ENCODE data around the gene PEPD.

The PEPD gene

GRCh38 chr19:33503030-33503429 is 18.6 kb downstream of the PEPD start:
- WGBS, 2 donors (ENCODE audit: extremely low coverage in 2 of 2, insufficient read length in 2 of 2, insufficient replicate concordance in 1 of 2): no CpG with 5 or more reads among the region's 6 CpGs
- Histone ChIP-seq H3K4me3 (ENCODE audit: low read length in 2 of 2) (no peak overlapping the region), H2AK5ac (ENCODE audit: low read depth, low read length) (no peak overlapping the region), H2BK5ac (ENCODE audit: low read length) (no peak overlapping the region), H3K27me3 (ENCODE audit: control insufficient read depth in 3 of 3, insufficient read depth in 3 of 3, low read depth in 1 of 3, low read length in 3 of 3) (no peaks in the 10 kb centered on the region), H2BK15ac (ENCODE audit: low read length) (peak overlapping the region; percentile 71), H3K9ac (ENCODE audit: low read depth, low read length, poor library complexity) (no peak overlapping the region), H4K91ac (ENCODE audit: low read depth, low read length, poor library complexity) (no peak overlapping the region), H2BK120ac (ENCODE audit: low read depth, low read length) (no peak overlapping the region), H3K27ac (replicated peaks; ENCODE audit: low read length) (peak overlapping the region; percentile 40), H3K36me3 (replicated peaks in 1 of 2; ENCODE audit: control insufficient read depth in 2 of 2, insufficient read depth in 2 of 2, low read length in 2 of 2) (peaks cover 0 to 7% of the 10 kb centered on the region in 2 donors), H3K14ac (ENCODE audit: low read length) (no peak overlapping the region), H4K8ac (ENCODE audit: low read depth, low read length) (no peak overlapping the region), H3K79me1 (ENCODE audit: low read depth, low read length) (peaks cover 6% of the 10 kb centered on the region), H3K9me3 (replicated peaks in 1 of 2; ENCODE audit: control insufficient read depth in 2 of 2, insufficient read depth in 1 of 2, low read depth in 1 of 2, low read length in 2 of 2) (no peaks in the 10 kb centered on the region), H3K4me2 (ENCODE audit: insufficient read depth, low read length, poor library complexity, severe bottlenecking) (no peak overlapping the region), H3K18ac (ENCODE audit: low read length) (peak overlapping the region; percentile 82), H3K4ac (ENCODE audit: low read length) (no peak overlapping the region), H3K23ac (ENCODE audit: low read depth, low read length, poor library complexity) (no peak overlapping the region), H2AFZ (ENCODE audit: low read length) (peak overlapping the region; percentile 67), H2BK12ac (ENCODE audit: low read length) (peak overlapping the region; percentile 77), H3K4me1 (ENCODE audit: control insufficient read depth in 2 of 2, insufficient read depth in 1 of 2, low read depth in 1 of 2, low read length in 2 of 2) (peaks cover 17 to 23% of the 10 kb centered on the region in 2 donors)
- no peak for DNase-seq (ENCODE audit: low spot score)

GRCh38 chr19:33502521-33502920 is 19.1 kb downstream of the PEPD start:
- H3K18ac ChIP-seq (ENCODE audit: low read length): no peak overlapping the region
- H3K9ac ChIP-seq (ENCODE audit: low read depth, low read length, poor library complexity): no peak overlapping the region
- H3K36me3 ChIP-seq (replicated peaks in 1 of 2; ENCODE audit: control insufficient read depth in 2 of 2, insufficient read depth in 2 of 2, low read length in 2 of 2): peaks cover 0 to 7% of the 10 kb centered on the region in 2 donors
- peaks cover 17 to 21% of the 10 kb centered on the region in 2 donors for H3K4me1 ChIP-seq (ENCODE audit: control insufficient read depth in 2 of 2, insufficient read depth in 1 of 2, low read depth in 1 of 2, low read length in 2 of 2)
- no peak overlapping the region for H3K27ac ChIP-seq (replicated peaks; ENCODE audit: low read length)
- H4K8ac ChIP-seq (ENCODE audit: low read depth, low read length): no peak overlapping the region
- H3K27me3 ChIP-seq (ENCODE audit: control insufficient read depth in 3 of 3, insufficient read depth in 3 of 3, low read depth in 1 of 3, low read length in 3 of 3): no peaks in the 10 kb centered on the region
- H3K4me2 ChIP-seq (ENCODE audit: insufficient read depth, low read length, poor library complexity, severe bottlenecking): no peak overlapping the region
- H3K4me3 ChIP-seq (ENCODE audit: low read length in 2 of 2): no peak overlapping the region
- H2BK5ac ChIP-seq (ENCODE audit: low read length): no peak overlapping the region
- DNase-seq (ENCODE audit: low spot score): no peak
- no peak overlapping the region for H3K23ac ChIP-seq (ENCODE audit: low read depth, low read length, poor library complexity)
- H3K14ac ChIP-seq (ENCODE audit: low read length): no peak overlapping the region
- no peak overlapping the region for H2AFZ ChIP-seq (ENCODE audit: low read length)
- no peak overlapping the region for H3K4ac ChIP-seq (ENCODE audit: low read length)
- no peak overlapping the region for H2BK12ac ChIP-seq (ENCODE audit: low read length)
- no peak overlapping the region for H4K91ac ChIP-seq (ENCODE audit: low read depth, low read length, poor library complexity)
- H2AK5ac ChIP-seq (ENCODE audit: low read depth, low read length): no peak overlapping the region
- WGBS, 2 donors (ENCODE audit: extremely low coverage in 2 of 2, insufficient read length in 2 of 2, insufficient replicate concordance in 1 of 2): no CpG with 5 or more reads among the region's 4 CpGs
- H3K9me3 ChIP-seq (replicated peaks in 1 of 2; ENCODE audit: control insufficient read depth in 2 of 2, insufficient read depth in 1 of 2, low read depth in 1 of 2, low read length in 2 of 2): no peaks in the 10 kb centered on the region
- H2BK120ac ChIP-seq (ENCODE audit: low read depth, low read length): no peak overlapping the region
- no peak overlapping the region for H2BK15ac ChIP-seq (ENCODE audit: low read length)
- peaks cover 6% of the 10 kb centered on the region for H3K79me1 ChIP-seq (ENCODE audit: low read depth, low read length)

GRCh38 chr19:33501693-33502356 is 19.8 kb downstream of the PEPD start:
- Histone ChIP-seq H2BK5ac (ENCODE audit: low read length) (no peak overlapping the region), H2BK15ac (ENCODE audit: low read length) (no peak overlapping the region), H2BK12ac (ENCODE audit: low read length) (no peak overlapping the region), H3K4me1 (ENCODE audit: control insufficient read depth in 2 of 2, insufficient read depth in 1 of 2, low read depth in 1 of 2, low read length in 2 of 2) (peaks cover 14 to 17% of the 10 kb centered on the region in 2 donors), H3K27ac (replicated peaks; ENCODE audit: low read length) (no peak overlapping the region), H3K4me2 (ENCODE audit: insufficient read depth, low read length, poor library complexity, severe bottlenecking) (no peak overlapping the region), H3K18ac (ENCODE audit: low read length) (no peak overlapping the region), H2AK5ac (ENCODE audit: low read depth, low read length) (peak overlapping the region; percentile 14), H3K4me3 (ENCODE audit: low read length in 2 of 2) (no peak overlapping the region), H4K8ac (ENCODE audit: low read depth, low read length) (no peak overlapping the region), H3K4ac (ENCODE audit: low read length) (no peak overlapping the region), H3K9me3 (replicated peaks in 1 of 2; ENCODE audit: control insufficient read depth in 2 of 2, insufficient read depth in 1 of 2, low read depth in 1 of 2, low read length in 2 of 2) (no peaks in the 10 kb centered on the region), H3K23ac (ENCODE audit: low read depth, low read length, poor library complexity) (no peak overlapping the region), H3K27me3 (ENCODE audit: control insufficient read depth in 3 of 3, insufficient read depth in 3 of 3, low read depth in 1 of 3, low read length in 3 of 3) (no peaks in the 10 kb centered on the region), H4K91ac (ENCODE audit: low read depth, low read length, poor library complexity) (no peak overlapping the region), H3K36me3 (replicated peaks in 1 of 2; ENCODE audit: control insufficient read depth in 2 of 2, insufficient read depth in 2 of 2, low read length in 2 of 2) (peaks cover 0 to 7% of the 10 kb centered on the region in 2 donors), H3K79me1 (ENCODE audit: low read depth, low read length) (peaks cover 5% of the 10 kb centered on the region), H2BK120ac (ENCODE audit: low read depth, low read length) (no peak overlapping the region), H3K9ac (ENCODE audit: low read depth, low read length, poor library complexity) (no peak overlapping the region), H3K14ac (ENCODE audit: low read length) (no peak overlapping the region), H2AFZ (ENCODE audit: low read length) (no peak overlapping the region)
- no CpG with 5 or more reads among the region's 8 CpGs for WGBS, 2 donors (ENCODE audit: extremely low coverage in 2 of 2, insufficient read length in 2 of 2, insufficient replicate concordance in 1 of 2)
- DNase-seq (ENCODE audit: low spot score): no peak

GRCh38 chr19:33500991-33501390 is 20.6 kb downstream of the PEPD start:
- no peak overlapping the region for H3K18ac ChIP-seq (ENCODE audit: low read length)
- no peak overlapping the region for H3K4ac ChIP-seq (ENCODE audit: low read length)
- peaks cover 4% of the 10 kb centered on the region for H3K79me1 ChIP-seq (ENCODE audit: low read depth, low read length)
- no peaks in the 10 kb centered on the region for H3K9me3 ChIP-seq (replicated peaks in 1 of 2; ENCODE audit: control insufficient read depth in 2 of 2, insufficient read depth in 1 of 2, low read depth in 1 of 2, low read length in 2 of 2)
- no peak overlapping the region for H3K4me3 ChIP-seq (ENCODE audit: low read length in 2 of 2)
- DNase-seq (ENCODE audit: low spot score): no peak
- H2AK5ac ChIP-seq (ENCODE audit: low read depth, low read length): no peak overlapping the region
- H3K4me2 ChIP-seq (ENCODE audit: insufficient read depth, low read length, poor library complexity, severe bottlenecking): no peak overlapping the region
- H3K27ac ChIP-seq (replicated peaks; ENCODE audit: low read length): no peak overlapping the region
- peaks cover 0 to 7% of the 10 kb centered on the region in 2 donors for H3K36me3 ChIP-seq (replicated peaks in 1 of 2; ENCODE audit: control insufficient read depth in 2 of 2, insufficient read depth in 2 of 2, low read length in 2 of 2)
- no peak overlapping the region for H3K9ac ChIP-seq (ENCODE audit: low read depth, low read length, poor library complexity)
- H2BK12ac ChIP-seq (ENCODE audit: low read length): no peak overlapping the region
- no CpG with 5 or more reads among the region's 8 CpGs for WGBS, 2 donors (ENCODE audit: extremely low coverage in 2 of 2, insufficient read length in 2 of 2, insufficient replicate concordance in 1 of 2)
- H4K91ac ChIP-seq (ENCODE audit: low read depth, low read length, poor library complexity): no peak overlapping the region
- H3K14ac ChIP-seq (ENCODE audit: low read length): no peak overlapping the region
- no peak overlapping the region for H2AFZ ChIP-seq (ENCODE audit: low read length)
- H2BK15ac ChIP-seq (ENCODE audit: low read length): no peak overlapping the region
- no peaks in the 10 kb centered on the region for H3K27me3 ChIP-seq (ENCODE audit: control insufficient read depth in 3 of 3, insufficient read depth in 3 of 3, low read depth in 1 of 3, low read length in 3 of 3)
- no peak overlapping the region for H2BK120ac ChIP-seq (ENCODE audit: low read depth, low read length)
- peaks cover 12 to 17% of the 10 kb centered on the region in 2 donors for H3K4me1 ChIP-seq (ENCODE audit: control insufficient read depth in 2 of 2, insufficient read depth in 1 of 2, low read depth in 1 of 2, low read length in 2 of 2)
- H4K8ac ChIP-seq (ENCODE audit: low read depth, low read length): no peak overlapping the region
- H2BK5ac ChIP-seq (ENCODE audit: low read length): no peak overlapping the region
- no peak overlapping the region for H3K23ac ChIP-seq (ENCODE audit: low read depth, low read length, poor library complexity)

Measured in neuronal stem cell (in vitro differentiated cells).